Measurements from ENCODE around the gene OR5T1.

The OR5T1 gene

DNA sequence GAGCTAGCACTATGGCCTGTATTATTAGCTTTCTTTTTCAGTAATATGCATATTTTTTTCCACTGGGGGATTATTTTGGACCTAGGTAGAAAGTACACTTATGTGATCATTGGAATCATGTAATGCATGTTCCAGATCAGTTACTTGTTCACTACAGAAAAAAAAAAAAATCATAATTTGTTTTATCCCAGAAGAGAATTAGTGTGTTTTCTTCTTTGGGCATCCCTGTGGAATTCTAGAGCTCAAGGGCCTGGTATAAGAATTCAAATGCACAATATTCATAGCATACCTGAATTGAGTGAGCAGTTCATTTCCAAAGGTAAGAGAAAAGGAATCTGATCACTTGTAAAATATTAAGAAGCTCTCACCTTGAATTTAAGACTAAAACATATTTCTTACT, at the start of gene OR5T1:
TSS of gene OR5T1 (plus strand) at position 301 of the 400 bp plus-strand sequence. CDS start 1,485 bp downstream, outside the sequence.
- no peak for DNase-seq (ENCODE audit: low read depth)

DNA sequence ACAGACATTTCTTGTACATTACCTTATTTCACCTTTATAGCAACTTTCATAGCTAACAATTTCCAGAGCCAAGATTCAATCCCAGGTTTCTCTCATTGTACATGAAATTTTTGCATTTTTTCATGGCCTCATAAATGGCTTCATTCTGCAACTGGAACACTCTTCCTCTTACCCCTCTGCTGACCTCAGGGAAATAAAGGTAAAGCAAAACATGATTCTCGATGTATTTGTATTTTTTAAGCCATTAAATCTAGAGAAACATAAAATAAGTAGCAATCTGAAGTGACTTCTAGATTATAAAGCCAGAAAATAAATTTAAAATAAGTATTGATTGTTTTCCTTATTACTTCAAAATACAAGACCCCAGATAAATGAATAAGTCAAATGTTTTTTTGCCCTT, 39.8 kb upstream of the OR5T1 start, which contains the start of gene OR5T2:
TSS of gene OR5T2 (minus strand) at position 101 of the 400 bp plus-strand sequence. CDS start 1,193 bp downstream, outside the sequence.
- no peak for DNase-seq (ENCODE audit: low read depth)

DNA sequence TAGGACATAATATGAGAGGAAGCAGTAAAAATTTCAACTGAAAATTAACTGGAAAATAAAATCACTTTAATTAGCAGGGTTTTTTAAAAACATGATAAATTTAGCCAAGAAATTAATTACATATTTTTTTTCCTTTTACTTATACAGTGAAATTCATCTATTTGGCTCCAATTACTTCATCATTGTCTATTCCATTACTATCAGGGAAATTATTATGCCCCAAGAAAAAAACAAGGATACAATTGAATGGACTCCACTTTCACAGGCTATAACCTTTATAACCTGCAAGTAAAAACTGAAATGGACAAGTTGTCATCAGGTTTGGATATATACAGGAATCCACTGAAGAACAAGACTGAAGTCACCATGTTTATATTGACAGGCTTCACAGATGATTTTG, 22.0 kb upstream of the OR5T1 start, which contains the start of gene OR5T3:
TSS of gene OR5T3 (plus strand) at position 301 of the 400 bp plus-strand sequence. CDS start at position 301, 0 bp downstream.
- no peak for DNase-seq (ENCODE audit: low read depth)

DNA sequence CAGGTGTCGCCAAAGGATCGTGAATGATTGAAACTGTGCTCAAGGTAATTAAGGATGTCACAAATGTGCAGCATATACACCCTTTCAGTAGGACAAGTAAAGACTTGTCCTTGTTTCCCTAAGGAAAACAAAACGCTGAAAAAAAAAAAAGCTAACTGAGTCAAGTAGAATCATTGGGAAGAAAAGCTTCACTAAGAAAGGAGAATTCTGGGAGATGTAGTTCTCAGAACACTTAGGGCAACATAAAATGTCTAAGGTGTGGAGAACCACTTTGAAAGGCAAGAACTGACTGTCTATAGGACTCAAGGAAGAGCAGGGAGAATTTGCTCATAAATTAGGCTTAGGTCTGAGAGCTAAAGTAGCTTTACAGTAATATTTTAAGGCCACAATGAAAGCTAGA, 2.9 kb upstream of the OR5T1 start:
- DNase-seq (ENCODE audit: low read depth), result no peak

DNA sequence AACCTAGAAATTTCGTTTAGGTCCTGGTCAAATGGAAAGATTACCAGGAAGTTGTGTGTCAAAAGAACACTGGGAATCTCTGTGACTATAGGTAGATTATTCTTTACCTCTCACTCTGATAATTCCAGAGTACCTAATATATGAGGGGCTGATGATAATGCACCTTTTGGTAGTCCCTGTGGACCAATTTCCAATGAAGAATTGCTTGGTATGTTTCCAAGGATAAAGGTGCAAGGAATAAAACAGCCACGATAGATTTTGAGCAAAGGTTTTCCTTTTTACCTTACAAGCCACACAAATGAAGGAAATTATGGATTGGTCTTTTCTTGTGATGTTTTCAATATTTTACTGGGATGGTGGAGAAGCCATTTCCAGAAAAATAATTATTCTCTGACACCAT, 18.2 kb downstream of the OR5T1 start, which contains the start of gene OR8H1:
TSS of gene OR8H1 (minus strand) at position 101 of the 400 bp plus-strand sequence. CDS start 1,192 bp downstream, outside the sequence.
- no peak for DNase-seq (ENCODE audit: low read depth)

DNA sequence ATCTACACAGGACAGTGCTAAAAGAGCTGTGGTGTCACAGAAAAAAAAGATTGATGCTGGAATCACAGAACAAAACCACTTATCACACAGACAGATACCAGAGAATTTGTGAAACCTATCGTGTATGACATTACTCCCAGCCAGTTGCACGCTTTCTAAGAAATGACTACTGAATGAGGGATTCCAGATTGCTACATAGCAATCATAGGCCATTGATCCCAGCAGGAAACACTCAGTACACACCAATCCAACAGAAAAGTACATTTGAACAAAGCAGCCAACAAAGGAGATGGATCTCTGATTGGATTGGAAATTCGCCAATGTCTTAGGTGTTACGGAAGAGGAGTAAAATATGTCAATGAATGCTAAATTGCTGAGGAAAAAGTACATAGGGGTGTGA, 22.9 kb downstream of the OR5T1 start:
- no peak for DNase-seq (ENCODE audit: low read depth)

DNA sequence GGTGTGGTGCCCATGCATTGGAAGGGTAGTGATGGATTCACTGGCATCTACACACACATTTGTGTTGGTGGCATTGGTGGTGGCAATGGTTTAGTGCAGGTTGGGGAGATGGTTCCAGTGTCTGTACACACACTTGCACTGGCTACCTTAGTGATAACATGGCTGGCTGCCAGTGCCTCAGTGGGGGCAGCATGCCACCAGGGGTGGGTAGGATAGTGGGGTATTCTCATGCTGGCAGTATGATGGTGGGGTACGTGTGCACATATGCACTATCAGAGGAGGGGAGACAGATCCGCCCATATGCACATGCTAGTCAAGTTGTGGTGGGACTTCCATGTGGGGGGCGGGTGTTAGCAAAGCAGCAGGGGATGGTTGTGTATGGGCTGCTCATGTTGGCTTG, 33.9 kb downstream of the OR5T1 start:
- DNase-seq (ENCODE audit: low read depth), result no peak

DNA sequence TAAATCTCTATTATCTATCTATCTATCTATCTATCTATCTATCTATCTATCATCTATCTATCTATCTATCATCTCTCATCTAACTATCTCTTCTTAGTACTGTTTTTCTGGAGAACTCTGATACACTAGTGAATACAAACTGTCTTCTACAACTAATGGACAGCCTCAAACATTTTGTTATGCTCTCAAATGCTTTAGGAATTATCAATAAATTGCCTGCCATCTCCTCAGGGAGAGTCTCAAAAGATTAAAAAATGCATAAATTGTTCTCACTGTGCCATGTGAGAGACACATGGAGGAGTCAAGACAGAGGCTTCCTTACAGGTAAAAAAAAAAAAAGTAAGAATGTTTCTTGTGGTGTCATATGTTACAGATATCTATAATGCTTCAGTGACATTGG, 40.9 kb downstream of the OR5T1 start, which contains the start of gene OR8K3:
TSS of gene OR8K3 (plus strand) at position 301 of the 400 bp plus-strand sequence. CDS start 3,163 bp downstream, outside the sequence.
- no peak for DNase-seq (ENCODE audit: low read depth)

All from T-helper 22 cell (primary cell).